Superior temporal gyrus (tissue), 1 donor: ENCODE results near the gene RCC1.
"Not testable (repeated sequence)": the region's sequence is repeated elsewhere in the genome, so short reads cannot be mapped to it uniquely, and the experiment has no call there.

Experiments used
- DNase-seq: peaks from one replicate; pipeline ENCODE4 v3.0.0-alpha.2; 2016; ENCODE audit errors: extremely low spot score

The RCC1 gene, protein sequence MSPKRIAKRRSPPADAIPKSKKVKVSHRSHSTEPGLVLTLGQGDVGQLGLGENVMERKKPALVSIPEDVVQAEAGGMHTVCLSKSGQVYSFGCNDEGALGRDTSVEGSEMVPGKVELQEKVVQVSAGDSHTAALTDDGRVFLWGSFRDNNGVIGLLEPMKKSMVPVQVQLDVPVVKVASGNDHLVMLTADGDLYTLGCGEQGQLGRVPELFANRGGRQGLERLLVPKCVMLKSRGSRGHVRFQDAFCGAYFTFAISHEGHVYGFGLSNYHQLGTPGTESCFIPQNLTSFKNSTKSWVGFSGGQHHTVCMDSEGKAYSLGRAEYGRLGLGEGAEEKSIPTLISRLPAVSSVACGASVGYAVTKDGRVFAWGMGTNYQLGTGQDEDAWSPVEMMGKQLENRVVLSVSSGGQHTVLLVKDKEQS

DNA sequence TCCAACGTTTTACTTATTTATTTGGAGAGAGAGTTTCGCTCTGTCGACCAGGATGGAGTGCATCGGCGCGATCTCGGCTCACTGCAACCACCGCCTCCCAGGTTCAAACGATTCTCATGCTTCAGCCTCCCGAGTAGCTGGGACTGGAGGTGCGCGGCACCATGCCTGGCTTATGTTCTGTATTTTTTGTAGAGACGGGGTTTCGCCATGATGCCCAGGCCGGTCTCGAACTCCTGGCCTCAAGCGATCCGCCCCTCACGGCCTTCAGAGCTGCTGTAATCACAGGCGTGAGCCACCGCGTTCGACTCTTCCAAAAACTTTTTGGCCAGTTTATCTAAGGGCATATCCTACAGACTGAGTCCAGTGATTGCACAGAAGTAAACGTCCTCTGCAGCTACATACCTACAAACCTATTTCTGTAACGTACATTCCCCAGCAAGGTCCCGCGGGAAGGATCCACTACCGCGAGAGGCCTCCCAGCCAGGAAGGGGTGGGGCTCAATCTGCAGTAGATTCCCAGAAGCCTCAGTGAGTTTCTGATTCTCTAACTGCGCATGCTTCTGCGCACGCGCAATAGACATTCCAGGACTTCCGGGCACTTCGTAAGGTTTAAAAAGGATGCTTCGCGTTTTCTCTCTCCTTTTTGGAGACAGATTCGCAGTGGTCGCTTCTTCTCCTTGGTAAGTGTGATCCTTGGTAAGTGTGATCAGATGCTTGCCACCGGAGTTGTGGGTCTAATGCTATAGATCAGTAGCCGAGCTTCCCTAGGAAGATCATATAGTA lies at the start of gene RCC1:
RCC1 (plus strand) TSS at position 638 of the 782 bp plus-strand sequence. CDS start 23,824 bp downstream, outside the sequence.
- peak; percentile 100 for DNase-seq

DNA sequence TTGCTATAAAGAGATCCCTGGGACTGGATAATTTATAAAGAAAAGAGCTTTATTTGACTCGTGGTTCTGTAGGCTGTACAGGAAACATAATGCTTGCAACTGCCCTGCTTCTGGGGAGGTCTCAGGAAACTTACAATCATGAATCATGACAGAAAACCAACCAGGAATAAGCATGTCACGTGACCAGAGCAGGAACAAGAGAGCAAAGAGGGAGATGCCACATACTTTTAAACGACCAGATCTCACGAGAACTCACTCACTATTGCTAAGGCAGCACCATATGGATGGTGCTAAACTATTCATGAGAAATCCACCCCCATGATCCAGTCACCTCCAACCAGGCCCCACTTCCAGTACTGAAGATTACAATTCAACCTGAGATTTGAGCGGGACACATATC lies 49.8 kb upstream of the RCC1 start:
- DNase-seq, result no peak

DNA sequence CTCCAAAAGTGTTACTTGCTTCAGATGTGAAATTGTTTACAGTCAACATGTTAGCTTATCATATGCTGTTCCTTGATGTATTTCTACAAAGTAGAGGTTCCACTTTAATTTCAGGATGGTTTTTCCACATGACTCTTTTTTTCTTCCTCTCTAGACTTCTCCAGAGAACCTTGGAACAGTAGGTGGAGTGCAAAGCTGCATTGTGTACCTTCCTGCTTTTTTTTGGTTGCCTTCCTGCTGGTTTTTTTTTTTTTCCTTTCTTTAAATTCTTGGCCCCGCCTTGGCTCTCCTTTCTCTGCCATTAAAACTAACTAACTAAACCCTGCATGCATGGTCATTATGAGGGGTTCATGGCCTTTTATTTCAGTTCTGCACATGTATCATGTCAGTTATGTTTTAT lies 48.2 kb upstream of the RCC1 start:
- no peak for DNase-seq

DNA sequence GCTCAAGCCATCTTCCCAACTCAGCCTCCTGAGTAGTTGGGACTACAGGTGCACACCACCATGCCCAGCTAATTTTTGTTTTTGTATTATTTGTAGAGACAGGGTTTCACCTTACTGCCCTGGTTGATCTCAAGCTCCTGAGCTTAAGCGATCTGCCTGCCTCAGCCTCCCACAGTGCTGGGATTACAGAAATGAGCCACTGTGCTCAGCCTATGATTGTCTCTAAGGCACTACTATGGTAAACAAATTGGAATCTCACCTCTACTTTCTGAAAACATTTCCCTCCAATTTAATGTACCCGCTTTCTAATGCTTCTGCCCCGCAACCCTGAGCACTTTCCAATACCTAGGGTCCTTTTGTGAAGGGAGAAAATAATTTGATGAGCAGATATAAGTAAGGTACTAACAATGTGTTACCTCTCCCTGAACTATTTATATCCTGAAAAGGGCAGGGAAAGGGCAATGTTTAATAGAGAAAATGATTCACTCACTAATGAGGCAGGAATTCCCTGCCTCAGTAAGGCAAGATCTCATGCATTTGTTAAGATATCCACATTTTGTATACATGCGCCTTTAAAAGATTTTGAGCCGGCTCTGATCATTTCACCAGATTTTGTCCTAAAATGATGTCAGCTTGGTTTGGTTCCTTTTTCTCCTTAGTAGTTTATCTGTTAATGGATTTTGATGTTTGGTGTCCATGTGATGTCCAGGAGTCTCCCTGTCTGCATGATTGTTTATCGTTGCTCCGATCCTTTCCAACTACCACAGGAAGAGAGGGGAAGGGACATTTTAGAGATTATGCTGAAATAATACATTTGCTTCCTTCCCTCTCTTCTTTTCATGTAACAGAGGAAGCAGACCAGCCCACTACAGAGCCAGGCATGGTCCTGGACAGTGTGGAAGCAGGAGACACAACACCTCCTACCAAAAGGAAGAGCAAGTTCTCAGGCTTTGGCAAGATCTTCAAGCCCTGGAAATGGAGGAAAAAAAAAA lies 47.3 kb upstream of the RCC1 start:
- no peak for DNase-seq

DNA sequence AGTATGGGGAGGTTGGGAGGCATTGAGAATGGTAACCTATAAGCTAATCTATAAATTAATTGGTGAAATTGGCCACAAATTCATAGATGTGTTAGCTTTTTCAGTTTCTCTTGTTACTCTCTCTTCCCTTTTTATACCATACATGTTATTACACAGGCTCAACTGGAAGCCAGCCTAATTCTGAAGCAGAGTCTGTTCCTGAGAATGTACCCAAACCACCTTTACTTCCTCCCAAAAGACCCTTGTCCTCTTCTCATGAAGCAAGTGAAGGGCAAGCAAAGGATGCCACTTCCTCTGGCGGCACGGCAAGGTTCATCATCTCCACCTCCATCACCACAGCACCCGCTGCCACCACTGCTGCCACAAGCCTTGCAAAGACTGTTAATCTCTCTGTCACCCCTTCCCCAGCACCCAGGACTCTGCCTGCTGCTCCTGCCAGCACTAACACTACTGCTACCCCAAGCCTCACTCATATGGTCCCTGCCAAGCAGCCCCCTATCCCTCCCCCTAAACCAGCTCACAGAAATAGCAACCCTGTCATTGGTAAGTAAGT lies 39.5 kb upstream of the RCC1 start:
- no peak for DNase-seq

DNA sequence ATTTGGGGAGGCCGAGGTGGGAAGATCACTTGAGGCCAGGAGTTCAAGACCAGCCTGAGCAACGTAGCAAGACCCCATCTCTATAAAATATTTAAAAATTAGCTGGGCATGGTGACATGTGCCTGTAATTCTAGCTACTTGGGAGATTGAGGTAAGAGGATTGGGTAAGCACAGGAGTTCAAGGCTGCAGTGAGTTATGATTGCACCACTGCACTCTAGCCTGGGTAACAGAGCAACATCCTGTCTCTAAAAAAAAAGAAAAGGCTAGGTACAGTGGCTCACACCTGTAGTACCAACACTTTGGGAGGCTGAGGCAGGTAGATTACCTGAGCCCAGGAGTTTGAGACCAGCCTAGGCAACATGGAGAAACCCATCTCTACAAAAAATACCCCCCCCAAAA lies 35.7 kb upstream of the RCC1 start:
- DNase-seq, result no peak

DNA sequence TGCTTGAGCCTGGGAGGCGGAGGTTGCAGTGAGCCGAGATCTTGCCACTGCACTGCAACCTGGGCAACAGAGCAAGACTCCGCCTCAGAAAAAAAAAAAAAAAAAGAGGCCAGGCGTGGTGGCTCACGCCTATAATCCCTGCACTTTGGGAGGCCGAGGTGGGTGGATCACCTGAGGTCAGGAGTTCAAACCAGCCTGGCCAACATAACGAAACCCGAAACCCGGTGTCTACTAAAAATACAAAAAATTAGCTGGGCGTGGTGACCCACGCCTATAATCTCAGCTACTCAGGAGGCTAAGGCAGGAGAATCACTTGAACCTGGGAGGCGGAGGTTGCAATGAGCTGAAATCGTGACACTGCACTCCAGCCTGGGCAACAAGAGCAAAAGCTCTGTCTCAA lies 26.3 kb upstream of the RCC1 start:
- DNase-seq, result not testable (repeated sequence)

DNA sequence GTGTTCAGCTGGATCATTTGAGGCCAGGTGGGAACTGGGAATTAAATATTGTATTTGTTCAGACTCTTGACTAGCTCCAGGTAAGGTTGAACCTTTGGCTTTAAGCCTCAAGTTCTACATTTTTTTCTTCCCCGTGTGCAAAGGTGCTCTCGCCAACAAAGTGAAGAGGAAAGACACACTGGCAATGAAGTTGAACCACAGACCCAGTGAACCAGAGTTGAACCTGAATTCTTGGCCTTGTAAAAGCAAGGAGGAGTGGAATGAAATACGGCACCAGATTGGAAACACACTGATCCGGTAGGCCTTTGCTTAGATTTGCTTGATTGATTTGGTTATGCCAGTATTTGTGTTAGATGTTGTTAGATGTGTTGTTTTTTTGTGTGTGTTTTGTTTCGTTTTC lies 25.5 kb upstream of the RCC1 start:
- DNase-seq, result no peak

DNA sequence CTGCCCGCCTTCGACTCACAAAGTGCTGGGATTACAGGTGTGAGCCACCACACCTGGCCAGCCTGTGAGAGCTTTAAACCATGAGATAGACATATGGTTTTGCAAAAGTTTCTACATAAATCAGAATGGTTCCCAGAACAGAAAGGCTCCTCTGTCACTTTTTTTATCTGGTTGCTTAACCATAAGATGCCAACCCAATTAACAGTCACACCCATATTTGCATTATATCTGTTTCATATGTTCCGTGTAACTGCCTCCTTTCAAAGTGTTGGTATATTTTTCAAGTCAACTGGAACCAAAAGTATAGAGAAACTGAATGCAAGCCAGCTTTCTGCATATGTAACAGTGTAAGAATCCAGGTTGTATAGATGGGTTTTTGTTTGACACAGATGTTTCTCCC lies 23.7 kb upstream of the RCC1 start:
- no peak for DNase-seq

DNA sequence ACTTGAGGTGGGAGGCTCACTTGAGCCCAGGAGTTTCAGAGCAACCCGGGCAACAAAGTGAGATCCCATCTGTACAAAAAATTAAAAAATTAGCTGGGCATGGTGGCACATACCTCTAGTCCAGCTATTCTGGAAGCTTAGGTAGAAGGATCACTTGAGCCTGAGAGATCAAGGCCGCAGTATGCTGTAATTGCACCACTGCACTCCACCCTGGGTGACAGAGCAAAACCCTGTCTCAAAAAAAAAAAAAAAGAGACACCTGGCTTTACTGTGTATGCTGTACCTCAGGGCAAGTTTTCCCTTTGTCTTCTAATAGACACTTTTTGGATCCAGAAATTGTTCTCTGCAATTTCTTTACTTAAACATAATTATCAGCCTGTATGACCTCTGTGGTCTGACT lies 23.1 kb upstream of the RCC1 start:
- no peak for DNase-seq

DNA sequence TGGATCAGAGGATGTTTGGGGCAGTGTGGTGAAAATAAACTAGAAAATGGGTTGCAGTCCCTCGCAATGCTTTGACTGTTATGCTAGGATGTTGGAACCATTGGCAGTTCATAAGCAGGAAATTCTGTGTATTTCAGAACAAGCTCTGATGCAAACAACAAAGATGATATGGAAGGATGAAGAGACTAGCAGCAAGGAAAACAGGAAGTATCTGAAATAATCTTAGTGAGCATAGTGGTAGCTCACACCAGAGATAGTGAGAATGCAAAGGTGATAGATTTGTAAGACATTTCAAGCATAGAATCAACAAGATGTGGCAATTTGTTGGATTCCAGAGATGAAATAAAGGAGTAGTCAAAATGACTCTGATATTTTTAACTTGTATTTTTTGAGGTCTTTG lies 11.1 kb upstream of the RCC1 start:
- DNase-seq, result no peak

DNA sequence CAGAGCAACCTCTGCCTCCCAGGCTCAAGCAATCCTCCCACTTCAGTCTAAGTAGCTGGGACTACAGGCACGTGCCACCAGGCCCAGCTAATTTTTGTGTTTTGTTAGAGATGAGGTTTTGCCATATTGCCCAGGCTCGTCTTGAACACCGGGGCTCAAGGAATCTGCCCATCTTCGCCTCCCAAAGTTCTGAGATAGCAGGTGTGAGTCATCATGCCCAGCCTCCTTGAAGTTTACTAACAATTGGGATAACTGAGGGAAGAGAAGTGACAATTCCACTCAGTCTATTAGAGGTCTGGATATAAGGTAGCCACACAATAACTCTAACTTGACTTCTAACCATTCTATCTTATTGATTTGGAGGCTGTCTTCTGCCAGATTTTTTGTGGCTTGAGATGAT lies 6.3 kb upstream of the RCC1 start:
- no peak for DNase-seq

DNA sequence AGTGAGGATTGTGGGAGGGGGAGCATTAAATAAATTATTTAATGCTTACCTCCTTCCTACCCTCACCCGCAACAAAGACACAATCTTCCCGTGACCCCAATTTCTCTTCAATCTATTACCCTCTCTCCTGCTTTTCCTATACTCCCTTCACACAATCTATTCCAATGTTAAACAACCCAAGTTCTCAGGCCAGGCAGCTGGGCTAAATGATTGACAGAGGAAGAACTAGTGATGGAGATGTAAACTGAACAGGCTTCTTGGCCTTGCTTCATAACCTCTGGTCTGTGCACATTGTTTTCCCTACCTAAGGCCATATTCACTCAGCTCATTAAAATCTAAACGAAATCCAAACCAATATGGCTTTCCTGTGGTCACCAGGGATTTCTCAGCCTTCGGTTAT lies 3.9 kb upstream of the RCC1 start:
- no peak for DNase-seq

DNA sequence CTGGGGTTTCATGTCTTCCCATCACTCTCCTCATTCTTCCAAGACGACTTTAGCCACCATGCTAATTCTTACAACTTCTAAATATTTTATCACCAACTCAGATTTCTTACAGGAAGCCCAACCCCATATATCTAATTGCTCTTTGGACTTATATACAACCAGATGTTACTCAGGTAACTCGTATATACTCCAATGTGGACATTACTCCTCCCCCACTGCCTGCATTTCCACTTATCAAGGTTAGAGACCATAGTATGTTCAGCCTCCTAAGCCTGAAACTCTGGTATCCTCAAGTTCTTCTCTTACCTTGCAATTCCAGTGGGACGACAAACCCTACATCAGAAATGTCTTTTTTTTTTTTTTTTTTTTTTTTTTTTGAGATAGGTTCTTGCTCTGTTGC lies 2.7 kb upstream of the RCC1 start:
- no peak for DNase-seq

DNA sequence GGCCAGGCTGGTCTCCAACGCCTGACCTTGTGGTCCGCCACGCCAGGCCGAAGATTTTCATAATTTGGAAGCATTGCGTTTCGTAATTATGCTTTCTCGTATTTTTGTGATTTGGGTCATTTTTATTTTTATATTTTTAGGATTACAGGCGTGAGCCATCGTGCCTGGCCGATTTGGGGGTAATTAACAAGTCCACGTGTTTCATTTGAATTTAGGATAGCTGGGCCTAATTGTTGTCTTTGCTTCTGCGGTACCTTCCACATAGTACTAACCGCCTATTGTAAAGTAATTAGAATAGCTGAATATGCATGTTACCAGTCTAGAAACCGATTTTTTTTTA lies 1.0 kb downstream of the RCC1 start:
- no peak for DNase-seq

DNA sequence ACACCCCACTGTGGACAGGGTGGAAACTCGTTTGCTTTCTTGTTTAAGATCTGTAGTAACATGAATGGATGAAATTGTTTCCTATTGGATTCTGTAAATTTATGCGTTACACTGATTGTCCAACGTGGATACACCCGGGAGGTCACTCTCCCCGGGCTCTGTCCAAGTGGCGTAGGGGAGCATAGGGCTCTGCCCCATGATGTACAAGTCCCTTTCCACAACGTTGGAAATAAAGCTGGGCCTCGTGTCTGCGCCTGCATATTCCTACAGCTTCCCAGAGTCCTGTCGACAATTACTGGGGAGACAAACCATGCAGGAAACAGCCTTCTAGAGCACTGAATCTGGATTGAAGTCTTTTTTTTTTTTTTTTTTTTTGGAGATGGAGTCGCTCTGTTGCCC lies 1.4 kb downstream of the RCC1 start:
- DNase-seq, result no peak

DNA sequence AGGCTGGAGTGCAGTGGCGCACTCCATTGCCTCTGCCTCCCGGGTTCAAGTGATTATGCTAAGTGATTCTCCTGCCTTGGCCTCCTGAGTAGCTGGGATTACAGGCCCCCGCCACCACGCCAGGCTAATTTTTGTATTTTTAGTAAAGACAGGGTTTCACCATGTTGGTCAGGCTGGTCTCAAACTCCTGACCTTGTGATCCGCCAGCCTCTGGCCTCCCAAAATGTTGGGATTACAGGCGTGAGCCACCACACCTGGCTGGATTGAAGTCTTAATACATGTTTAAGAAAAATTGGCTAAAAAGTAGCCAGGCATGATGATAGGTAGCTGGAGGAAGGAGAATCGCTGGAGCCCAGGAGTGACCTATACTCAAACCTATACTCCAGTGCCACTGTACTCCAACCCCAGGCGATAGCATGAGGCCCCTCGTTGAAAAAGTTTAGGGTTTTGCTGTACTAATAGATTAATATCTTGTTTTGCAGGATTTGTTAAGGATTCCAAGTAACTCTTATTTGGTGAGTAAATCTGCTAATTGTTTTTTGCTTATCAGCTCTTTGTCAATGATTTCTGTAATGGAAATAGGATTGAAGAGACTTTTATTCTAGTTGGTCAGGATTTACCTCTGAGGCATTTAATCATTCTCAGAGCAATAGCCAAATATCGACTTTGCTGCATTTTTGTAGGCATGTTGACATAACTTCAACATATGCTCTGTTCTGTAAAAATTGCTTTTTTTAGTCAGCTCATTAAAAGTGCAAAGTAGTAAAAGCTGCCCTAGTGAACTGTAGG lies 2.0 kb downstream of the RCC1 start:
- DNase-seq, result no peak

DNA sequence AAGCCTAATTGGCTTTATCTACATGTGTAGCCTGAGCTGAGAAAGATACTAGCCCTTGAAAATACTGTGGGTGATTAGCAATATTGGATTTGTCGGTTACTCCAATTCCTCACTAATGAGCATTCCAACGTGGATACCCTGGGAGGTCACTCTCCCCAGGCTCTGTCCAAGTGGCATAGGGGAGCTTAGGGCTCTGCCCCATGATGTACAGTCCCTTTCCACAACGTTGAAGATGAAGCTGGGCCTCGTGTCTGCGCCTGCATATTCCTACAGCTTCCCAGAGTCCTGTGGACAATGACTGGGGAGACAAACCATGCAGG lies 2.6 kb downstream of the RCC1 start:
- no peak for DNase-seq

DNA sequence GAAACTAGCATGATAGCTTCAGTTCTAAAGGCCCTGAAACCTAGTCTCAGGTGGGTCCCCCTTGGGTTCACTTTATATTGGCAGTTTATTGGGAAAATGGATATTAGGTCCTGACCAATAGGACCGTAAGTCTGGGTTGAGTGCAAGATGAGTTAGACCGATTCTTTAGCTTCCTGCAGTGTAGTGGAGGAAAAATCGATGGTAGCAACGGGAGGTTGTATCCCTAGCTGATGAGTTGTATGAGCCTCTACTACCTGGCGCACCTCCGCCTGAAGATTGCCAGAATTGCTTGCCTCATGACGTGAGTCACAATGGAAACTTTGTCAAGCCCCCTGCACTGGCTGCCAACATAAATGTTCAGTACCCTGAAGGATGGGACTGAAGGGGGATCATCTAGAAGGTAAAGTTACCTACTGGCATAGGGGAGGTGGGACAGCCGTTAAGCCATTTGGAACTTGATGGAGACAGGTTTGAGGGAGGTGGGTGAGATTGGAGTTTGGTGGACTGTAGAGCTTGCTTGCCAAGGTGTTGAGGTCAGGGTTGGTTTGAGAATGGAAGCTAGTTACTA lies 3.9 kb downstream of the RCC1 start:
- no peak for DNase-seq

DNA sequence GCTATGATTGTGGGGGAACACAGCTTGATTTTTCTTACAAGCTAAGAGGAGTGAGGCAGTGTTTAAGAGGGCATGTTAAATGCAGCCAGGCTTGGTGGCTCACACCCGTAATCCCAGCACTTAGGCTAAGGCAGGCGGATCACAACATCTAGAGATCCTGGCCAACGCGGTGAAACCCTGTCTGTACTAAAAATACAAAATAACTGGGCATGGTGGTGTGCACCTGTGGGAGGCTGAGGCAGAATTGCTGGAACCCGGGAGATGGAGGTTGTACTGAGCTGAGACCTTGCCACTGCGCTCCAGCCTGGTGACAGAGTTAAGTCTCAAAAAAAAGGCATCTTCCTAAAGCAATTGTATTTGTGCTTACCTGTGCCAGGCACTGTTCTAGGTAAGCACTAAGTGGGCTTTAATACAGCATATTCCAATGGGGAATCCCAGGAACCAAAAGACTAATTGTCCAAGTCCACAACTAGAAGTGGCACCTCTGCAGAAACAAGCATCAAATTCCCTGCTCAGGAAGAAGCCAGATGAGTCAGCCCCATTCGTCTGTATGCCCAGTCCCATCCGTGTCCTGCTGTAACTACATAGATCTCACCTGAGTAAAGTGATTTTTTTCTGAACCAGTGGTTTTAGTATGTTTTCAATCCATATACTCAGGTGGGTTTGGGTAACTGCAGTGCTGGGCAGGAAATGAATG lies 4.6 kb downstream of the RCC1 start:
- no peak for DNase-seq
